ENCODE measurements around the gene CBARP. TPM values are rescaled to one million over a fixed set of nuclear protein-coding genes. Genes with fewer than 3 reads are reported as not detected.

CBARP gene
- total and polyA plus RNA-seq, 9 of the 15 experiments (the other 6 are each of a cell fraction or from before 2014, with no cell fraction given), result 0.03 to 8.9 (median 1.2) TPM; not detected in 1

DNA sequence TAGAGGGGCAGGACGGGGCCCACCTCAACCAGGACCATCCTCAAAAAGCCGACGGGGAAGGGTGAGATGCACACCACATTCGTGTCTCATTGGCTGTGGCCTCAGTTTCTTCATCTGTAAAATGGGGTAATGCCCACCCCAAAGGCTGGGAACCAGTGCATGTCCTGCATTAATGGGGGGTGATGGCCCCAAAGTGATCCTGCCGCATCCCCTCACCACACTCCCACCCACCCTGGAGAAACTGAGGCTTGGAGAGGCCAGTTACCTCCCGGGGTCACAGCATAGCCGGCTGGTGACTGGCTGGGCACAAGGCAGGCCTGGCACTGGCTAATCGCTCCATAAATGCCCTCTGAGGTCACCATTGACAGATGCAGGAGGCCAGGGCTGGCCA lies 9.9 kb upstream of the CBARP start (continued):
- TF ChIP-seq ZNF75A (CRISPR knock-in tag; IDR thresholded peaks at IDR 0.05) (no peak), ASH1L (IDR thresholded peaks at IDR 0.05; ENCODE audit: borderline replicate concordance, low read depth, partially characterized antibody) (no peak), FOXA3 (CRISPR knock-in tag; conservative IDR thresholded peaks at IDR 0.05 in 1 of 2, IDR thresholded peaks at IDR 0.05 in 1 of 2) (no peak), ZNF184 (CRISPR knock-in tag; IDR thresholded peaks at IDR 0.05) (no peak), ZNF584 (CRISPR knock-in tag; IDR thresholded peaks at IDR 0.05; ENCODE audit: low read depth) (0 out of 2 replicates have a peak, but pooled peaks have one; percentile 29), ZNF217 (CRISPR knock-in tag; IDR thresholded peaks at IDR 0.05) (no peak)
- TF ChIP-seq, protein P1, sequence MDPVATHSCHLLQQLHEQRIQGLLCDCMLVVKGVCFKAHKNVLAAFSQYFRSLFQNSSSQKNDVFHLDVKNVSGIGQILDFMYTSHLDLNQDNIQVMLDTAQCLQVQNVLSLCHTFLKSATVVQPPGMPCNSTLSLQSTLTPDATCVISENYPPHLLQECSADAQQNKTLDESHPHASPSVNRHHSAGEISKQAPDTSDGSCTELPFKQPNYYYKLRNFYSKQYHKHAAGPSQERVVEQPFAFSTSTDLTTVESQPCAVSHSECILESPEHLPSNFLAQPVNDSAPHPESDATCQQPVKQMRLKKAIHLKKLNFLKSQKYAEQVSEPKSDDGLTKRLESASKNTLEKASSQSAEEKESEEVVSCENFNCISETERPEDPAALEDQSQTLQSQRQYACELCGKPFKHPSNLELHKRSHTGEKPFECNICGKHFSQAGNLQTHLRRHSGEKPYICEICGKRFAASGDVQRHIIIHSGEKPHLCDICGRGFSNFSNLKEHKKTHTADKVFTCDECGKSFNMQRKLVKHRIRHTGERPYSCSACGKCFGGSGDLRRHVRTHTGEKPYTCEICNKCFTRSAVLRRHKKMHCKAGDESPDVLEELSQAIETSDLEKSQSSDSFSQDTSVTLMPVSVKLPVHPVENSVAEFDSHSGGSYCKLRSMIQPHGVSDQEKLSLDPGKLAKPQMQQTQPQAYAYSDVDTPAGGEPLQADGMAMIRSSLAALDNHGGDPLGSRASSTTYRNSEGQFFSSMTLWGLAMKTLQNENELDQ (CRISPR knock-in tag; IDR thresholded peaks at IDR 0.05; ENCODE audit: borderline replicate concordance), result 0 out of 2 replicates have a peak, but pooled peaks have one; percentile 25
- TF ChIP-seq, protein P2, sequence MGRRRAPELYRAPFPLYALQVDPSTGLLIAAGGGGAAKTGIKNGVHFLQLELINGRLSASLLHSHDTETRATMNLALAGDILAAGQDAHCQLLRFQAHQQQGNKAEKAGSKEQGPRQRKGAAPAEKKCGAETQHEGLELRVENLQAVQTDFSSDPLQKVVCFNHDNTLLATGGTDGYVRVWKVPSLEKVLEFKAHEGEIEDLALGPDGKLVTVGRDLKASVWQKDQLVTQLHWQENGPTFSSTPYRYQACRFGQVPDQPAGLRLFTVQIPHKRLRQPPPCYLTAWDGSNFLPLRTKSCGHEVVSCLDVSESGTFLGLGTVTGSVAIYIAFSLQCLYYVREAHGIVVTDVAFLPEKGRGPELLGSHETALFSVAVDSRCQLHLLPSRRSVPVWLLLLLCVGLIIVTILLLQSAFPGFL (CRISPR knock-in tag; IDR thresholded peaks at IDR 0.05), result no peak
- TF ChIP-seq, protein P3, sequence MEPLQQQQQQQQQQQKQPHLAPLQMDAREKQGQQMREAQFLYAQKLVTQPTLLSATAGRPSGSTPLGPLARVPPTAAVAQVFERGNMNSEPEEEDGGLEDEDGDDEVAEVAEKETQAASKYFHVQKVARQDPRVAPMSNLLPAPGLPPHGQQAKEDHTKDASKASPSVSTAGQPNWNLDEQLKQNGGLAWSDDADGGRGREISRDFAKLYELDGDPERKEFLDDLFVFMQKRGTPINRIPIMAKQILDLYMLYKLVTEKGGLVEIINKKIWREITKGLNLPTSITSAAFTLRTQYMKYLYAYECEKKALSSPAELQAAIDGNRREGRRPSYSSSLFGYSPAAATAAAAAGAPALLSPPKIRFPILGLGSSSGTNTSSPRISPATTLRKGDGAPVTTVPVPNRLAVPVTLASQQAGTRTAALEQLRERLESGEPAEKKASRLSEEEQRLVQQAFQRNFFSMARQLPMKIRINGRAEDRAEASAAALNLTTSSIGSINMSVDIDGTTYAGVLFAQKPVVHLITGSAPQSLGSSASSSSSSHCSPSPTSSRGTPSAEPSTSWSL (CRISPR knock-in tag; IDR thresholded peaks at IDR 0.05; ENCODE audit: borderline replicate concordance), result no peak
- TF ChIP-seq, protein P4, sequence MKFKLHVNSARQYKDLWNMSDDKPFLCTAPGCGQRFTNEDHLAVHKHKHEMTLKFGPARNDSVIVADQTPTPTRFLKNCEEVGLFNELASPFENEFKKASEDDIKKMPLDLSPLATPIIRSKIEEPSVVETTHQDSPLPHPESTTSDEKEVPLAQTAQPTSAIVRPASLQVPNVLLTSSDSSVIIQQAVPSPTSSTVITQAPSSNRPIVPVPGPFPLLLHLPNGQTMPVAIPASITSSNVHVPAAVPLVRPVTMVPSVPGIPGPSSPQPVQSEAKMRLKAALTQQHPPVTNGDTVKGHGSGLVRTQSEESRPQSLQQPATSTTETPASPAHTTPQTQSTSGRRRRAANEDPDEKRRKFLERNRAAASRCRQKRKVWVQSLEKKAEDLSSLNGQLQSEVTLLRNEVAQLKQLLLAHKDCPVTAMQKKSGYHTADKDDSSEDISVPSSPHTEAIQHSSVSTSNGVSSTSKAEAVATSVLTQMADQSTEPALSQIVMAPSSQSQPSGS (CRISPR knock-in tag; IDR thresholded peaks at IDR 0.05), result no peak
- TF ChIP-seq, protein P5, sequence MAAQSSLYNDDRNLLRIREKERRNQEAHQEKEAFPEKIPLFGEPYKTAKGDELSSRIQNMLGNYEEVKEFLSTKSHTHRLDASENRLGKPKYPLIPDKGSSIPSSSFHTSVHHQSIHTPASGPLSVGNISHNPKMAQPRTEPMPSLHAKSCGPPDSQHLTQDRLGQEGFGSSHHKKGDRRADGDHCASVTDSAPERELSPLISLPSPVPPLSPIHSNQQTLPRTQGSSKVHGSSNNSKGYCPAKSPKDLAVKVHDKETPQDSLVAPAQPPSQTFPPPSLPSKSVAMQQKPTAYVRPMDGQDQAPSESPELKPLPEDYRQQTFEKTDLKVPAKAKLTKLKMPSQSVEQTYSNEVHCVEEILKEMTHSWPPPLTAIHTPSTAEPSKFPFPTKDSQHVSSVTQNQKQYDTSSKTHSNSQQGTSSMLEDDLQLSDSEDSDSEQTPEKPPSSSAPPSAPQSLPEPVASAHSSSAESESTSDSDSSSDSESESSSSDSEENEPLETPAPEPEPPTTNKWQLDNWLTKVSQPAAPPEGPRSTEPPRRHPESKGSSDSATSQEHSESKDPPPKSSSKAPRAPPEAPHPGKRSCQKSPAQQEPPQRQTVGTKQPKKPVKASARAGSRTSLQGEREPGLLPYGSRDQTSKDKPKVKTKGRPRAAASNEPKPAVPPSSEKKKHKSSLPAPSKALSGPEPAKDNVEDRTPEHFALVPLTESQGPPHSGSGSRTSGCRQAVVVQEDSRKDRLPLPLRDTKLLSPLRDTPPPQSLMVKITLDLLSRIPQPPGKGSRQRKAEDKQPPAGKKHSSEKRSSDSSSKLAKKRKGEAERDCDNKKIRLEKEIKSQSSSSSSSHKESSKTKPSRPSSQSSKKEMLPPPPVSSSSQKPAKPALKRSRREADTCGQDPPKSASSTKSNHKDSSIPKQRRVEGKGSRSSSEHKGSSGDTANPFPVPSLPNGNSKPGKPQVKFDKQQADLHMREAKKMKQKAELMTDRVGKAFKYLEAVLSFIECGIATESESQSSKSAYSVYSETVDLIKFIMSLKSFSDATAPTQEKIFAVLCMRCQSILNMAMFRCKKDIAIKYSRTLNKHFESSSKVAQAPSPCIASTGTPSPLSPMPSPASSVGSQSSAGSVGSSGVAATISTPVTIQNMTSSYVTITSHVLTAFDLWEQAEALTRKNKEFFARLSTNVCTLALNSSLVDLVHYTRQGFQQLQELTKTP (IDR thresholded peaks at IDR 0.05; ENCODE audit: low read depth in 1 of 2, partially characterized antibody in 2 of 2), result no peak
- TF ChIP-seq, protein P6, sequence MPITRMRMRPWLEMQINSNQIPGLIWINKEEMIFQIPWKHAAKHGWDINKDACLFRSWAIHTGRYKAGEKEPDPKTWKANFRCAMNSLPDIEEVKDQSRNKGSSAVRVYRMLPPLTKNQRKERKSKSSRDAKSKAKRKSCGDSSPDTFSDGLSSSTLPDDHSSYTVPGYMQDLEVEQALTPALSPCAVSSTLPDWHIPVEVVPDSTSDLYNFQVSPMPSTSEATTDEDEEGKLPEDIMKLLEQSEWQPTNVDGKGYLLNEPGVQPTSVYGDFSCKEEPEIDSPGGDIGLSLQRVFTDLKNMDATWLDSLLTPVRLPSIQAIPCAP (CRISPR knock-in tag; IDR thresholded peaks at IDR 0.05; ENCODE audit: borderline replicate concordance), result no peak
- TF ChIP-seq, protein P7, sequence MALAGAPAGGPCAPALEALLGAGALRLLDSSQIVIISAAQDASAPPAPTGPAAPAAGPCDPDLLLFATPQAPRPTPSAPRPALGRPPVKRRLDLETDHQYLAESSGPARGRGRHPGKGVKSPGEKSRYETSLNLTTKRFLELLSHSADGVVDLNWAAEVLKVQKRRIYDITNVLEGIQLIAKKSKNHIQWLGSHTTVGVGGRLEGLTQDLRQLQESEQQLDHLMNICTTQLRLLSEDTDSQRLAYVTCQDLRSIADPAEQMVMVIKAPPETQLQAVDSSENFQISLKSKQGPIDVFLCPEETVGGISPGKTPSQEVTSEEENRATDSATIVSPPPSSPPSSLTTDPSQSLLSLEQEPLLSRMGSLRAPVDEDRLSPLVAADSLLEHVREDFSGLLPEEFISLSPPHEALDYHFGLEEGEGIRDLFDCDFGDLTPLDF (CRISPR knock-in tag; IDR thresholded peaks at IDR 0.05), result no peak

Measured in K562 (cell line).